Measurements from ENCODE around the gene ANO2.

The ANO2 gene

DNA sequence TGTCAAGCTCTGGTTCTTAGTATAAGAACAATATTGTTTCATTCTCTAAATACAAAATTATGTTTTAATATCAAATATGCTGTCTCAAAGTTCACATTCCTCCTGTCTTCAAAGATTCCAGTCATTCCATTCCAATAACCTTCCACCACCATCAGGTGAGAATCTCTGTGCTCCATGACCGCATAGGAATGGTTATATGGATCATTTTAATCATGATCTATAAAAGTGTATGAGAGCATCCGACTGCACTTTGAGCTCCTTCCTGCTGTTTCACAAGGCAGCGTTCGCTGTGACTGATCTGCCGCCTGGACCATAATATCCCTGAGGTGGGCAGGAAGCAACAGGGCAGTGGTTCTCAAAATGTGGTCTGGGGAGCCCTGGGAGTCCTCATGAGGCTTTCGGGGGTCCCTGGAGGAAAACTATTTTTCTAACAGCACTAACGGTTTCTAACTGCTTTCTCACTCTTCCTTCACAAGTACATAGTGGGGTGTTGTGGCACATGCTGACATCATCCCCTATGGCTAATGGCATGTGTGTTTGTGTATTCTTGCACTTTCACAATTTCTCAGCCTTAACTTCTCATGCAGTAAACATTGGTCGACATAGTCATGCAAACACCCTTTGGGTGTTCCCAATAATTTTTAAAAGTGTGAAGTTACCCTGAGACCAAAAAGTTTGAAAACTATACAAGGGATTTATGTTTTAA lies 137.4 kb downstream of the ANO2 start:
- TF ChIP-seq EZH2phosphoT487 (IDR thresholded peaks at IDR 0.05; ENCODE audit: borderline replicate concordance, low read length), result no peak
- no peak for TF ChIP-seq CTCF (IDR thresholded peaks at IDR 0.05; ENCODE audit: low read depth, low read length, poor library complexity, severe bottlenecking)
- Histone ChIP-seq H3K36me3 (ENCODE audit: control insufficient read depth, low read length) (no peaks in the 10 kb centered on the region), H3F3A (ENCODE audit: control insufficient read depth, insufficient read depth) (no peaks in the 10 kb centered on the region), H3K9me2 (replicated peaks; ENCODE audit: control insufficient read depth, low read length) (no peaks in the 10 kb centered on the region), H3K4me2 (ENCODE audit: low read length) (no peak overlapping the region), H3K4me1 (ENCODE audit: control insufficient read depth, low read length) (no peaks in the 10 kb centered on the region), H4K20me1 (ENCODE audit: control insufficient read depth, insufficient read depth, low read depth, low read length) (no peaks in the 10 kb centered on the region), H3K79me2 (ENCODE audit: control insufficient read depth, low read length) (no peaks in the 10 kb centered on the region), H3K9me3 (ENCODE audit: control insufficient read depth, insufficient read depth, low read length) (no peaks in the 10 kb centered on the region), H3K27me3 (ENCODE audit: control insufficient read depth, low read length) (no peaks in the 10 kb centered on the region), H3K4me3 (ENCODE audit: low read length) (no peak overlapping the region), H3K27ac (ENCODE audit: low read depth, low read length) (no peak overlapping the region)

DNA sequence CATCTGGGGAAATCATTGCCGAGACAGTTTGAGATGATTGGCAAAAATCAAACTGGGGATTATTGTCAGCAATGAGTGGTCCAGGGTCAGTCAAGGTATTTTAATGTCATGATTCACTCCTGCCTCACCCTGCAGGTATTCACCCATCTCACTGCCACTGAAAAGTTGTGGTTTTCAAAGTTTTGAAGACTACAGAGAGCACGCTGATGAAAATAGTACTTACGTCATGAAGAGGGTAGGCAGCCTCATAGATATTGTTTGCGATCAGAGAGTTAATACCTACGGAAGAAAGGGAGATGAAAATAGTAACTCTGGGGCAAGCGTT lies 138.0 kb downstream of the ANO2 start:
- Histone ChIP-seq H3K36me3 (ENCODE audit: control insufficient read depth, low read length) (no peaks in the 10 kb centered on the region), H3K27ac (ENCODE audit: low read depth, low read length) (no peak overlapping the region), H3K9me3 (ENCODE audit: control insufficient read depth, insufficient read depth, low read length) (no peaks in the 10 kb centered on the region), H4K20me1 (ENCODE audit: control insufficient read depth, insufficient read depth, low read depth, low read length) (no peaks in the 10 kb centered on the region), H3K4me2 (ENCODE audit: low read length) (no peak overlapping the region), H3F3A (ENCODE audit: control insufficient read depth, insufficient read depth) (no peaks in the 10 kb centered on the region), H3K27me3 (ENCODE audit: control insufficient read depth, low read length) (no peaks in the 10 kb centered on the region), H3K4me3 (ENCODE audit: low read length) (no peak overlapping the region), H3K4me1 (ENCODE audit: control insufficient read depth, low read length) (no peaks in the 10 kb centered on the region), H3K9me2 (replicated peaks; ENCODE audit: control insufficient read depth, low read length) (no peaks in the 10 kb centered on the region), H3K79me2 (ENCODE audit: control insufficient read depth, low read length) (no peaks in the 10 kb centered on the region)
- no peak for TF ChIP-seq EZH2phosphoT487 (IDR thresholded peaks at IDR 0.05; ENCODE audit: borderline replicate concordance, low read length)
- TF ChIP-seq CTCF (IDR thresholded peaks at IDR 0.05; ENCODE audit: low read depth, low read length, poor library complexity, severe bottlenecking), result no peak

- H3K4me1 ChIP-seq (ENCODE audit: control insufficient read depth, low read length), result no peaks in the 10 kb centered on the region
Observed at GRCh38 chr12:5806371-5807089, 138.5 kb downstream of the ANO2 start.

More at GRCh38 chr12:5806371-5807089, 138.5 kb downstream of the ANO2 start:
- Histone ChIP-seq H3K27me3 (ENCODE audit: control insufficient read depth, low read length) (0 out of 2 replicates have a peak, but pooled peaks cover 2% of the 10 kb centered on the region), H3F3A (ENCODE audit: control insufficient read depth, insufficient read depth) (no peaks in the 10 kb centered on the region), H3K36me3 (ENCODE audit: control insufficient read depth, low read length) (no peaks in the 10 kb centered on the region), H4K20me1 (ENCODE audit: control insufficient read depth, insufficient read depth, low read depth, low read length) (no peaks in the 10 kb centered on the region), H3K4me3 (ENCODE audit: low read length) (no peak overlapping the region), H3K9me3 (ENCODE audit: control insufficient read depth, insufficient read depth, low read length) (no peaks in the 10 kb centered on the region), H3K79me2 (ENCODE audit: control insufficient read depth, low read length) (no peaks in the 10 kb centered on the region), H3K9me2 (replicated peaks; ENCODE audit: control insufficient read depth, low read length) (no peaks in the 10 kb centered on the region), H3K27ac (ENCODE audit: low read depth, low read length) (no peak overlapping the region), H3K4me2 (ENCODE audit: low read length) (no peak overlapping the region)
- no peak for TF ChIP-seq EZH2phosphoT487 (IDR thresholded peaks at IDR 0.05; ENCODE audit: borderline replicate concordance, low read length)
- no peak for TF ChIP-seq CTCF (IDR thresholded peaks at IDR 0.05; ENCODE audit: low read depth, low read length, poor library complexity, severe bottlenecking)

Measured in DOHH2 (cell line).